HEK293T (cell line): ENCODE measurements around the gene ATP6V1G2.
A peak's percentile ranks its signal among the peaks of the same experiment; 100 is the strongest.
"Not testable (repeated sequence)": the region's sequence is repeated elsewhere in the genome, so short reads cannot be mapped to it uniquely, and the experiment has no call there.

ENCODE experiments used
- CTCF ChIA-PET: fragments of 350-600 bp; formaldehyde crosslinking; extraction: SDS; loops from one replicate; lab custom pipeline; 2021; ENCODE audit warnings: antibody characterized with exemption, inconsistent platforms; lab: Yijun Ruan, JAX
- POLR2A ChIA-PET: fragments of 350-600 bp; formaldehyde crosslinking; extraction: SDS; loops from one replicate; lab custom pipeline; 2020; ENCODE audit warnings: antibody characterized with exemption, inconsistent platforms; lab: Yijun Ruan, JAX
- DNase-seq: peaks from one replicate; pipeline ENCODE4 v3.0.0; 2012; ENCODE audit warnings: mixed read lengths; ENCODE audit errors: extremely low spot score
- ARNT ChIP-seq: fragments of 450-650 bp; IDR thresholded peaks from 2 replicates; pipeline ENCODE4 v1.6.1; 2017; ENCODE audit warnings: mild to moderate bottlenecking
- BHLHE40 ChIP-seq: fragments of 450-650 bp; IDR thresholded peaks from 2 replicates; pipeline ENCODE4 v1.6.1; 2016; ENCODE audit warnings: mild to moderate bottlenecking, moderate library complexity, borderline replicate concordance
- CTBP1 ChIP-seq: fragments of 450-650 bp; IDR thresholded peaks from 2 replicates; pipeline ENCODE4 v1.6.1; 2016; ENCODE audit warnings: borderline replicate concordance
- ELF4 ChIP-seq: fragments of 450-650 bp; IDR thresholded peaks from 2 replicates; pipeline ENCODE4 v1.6.1; 2017; ENCODE audit warnings: antibody characterized with exemption
- FOXA1 ChIP-seq: fragments of 450-650 bp; IDR thresholded peaks from 2 replicates; pipeline ENCODE4 v1.6.1; 2016; ENCODE audit warnings: mild to moderate bottlenecking
- FOXK2 ChIP-seq: fragments of 450-650 bp; IDR thresholded peaks from 2 replicates; pipeline ENCODE4 v1.6.1; 2016; ENCODE audit warnings: mild to moderate bottlenecking
- FOXM1 ChIP-seq: fragments of 450-650 bp; IDR thresholded peaks from 2 replicates; pipeline ENCODE4 v1.6.1; 2017; ENCODE audit warnings: mild to moderate bottlenecking, borderline replicate concordance
- HDGF ChIP-seq: fragments of 450-650 bp; IDR thresholded peaks from 2 replicates; pipeline ENCODE4 v1.6.1; 2017; ENCODE audit warnings: antibody characterized with exemption, borderline replicate concordance
- L3MBTL2 ChIP-seq: fragments of 450-650 bp; conservative IDR thresholded peaks from 2 replicates; pipeline ENCODE4 v1.6.1; 2016; ENCODE audit warnings: mild to moderate bottlenecking
- LEF1 ChIP-seq: fragments of 450-650 bp; IDR thresholded peaks from 2 replicates; pipeline ENCODE4 v1.6.1; 2017; ENCODE audit warnings: mild to moderate bottlenecking, borderline replicate concordance
- NFRKB ChIP-seq: fragments of 450-650 bp; IDR thresholded peaks from 2 replicates; pipeline ENCODE4 v1.6.1; 2016; ENCODE audit warnings: mild to moderate bottlenecking, moderate library complexity
- SP1 ChIP-seq: fragments of 450-650 bp; IDR thresholded peaks from 2 replicates; pipeline ENCODE4 v1.6.1; 2017
- SUZ12 ChIP-seq: fragments of 450-650 bp; IDR thresholded peaks from 2 replicates; pipeline ENCODE4 v1.6.1; 2016; ENCODE audit warnings: mild to moderate bottlenecking
- TARDBP ChIP-seq: fragments of 450-650 bp; IDR thresholded peaks from 2 replicates; pipeline ENCODE4 v1.6.1; 2016
- ZNF384 ChIP-seq: fragments of 450-650 bp; IDR thresholded peaks from 2 replicates; pipeline ENCODE4 v1.6.1; 2016
- TF ChIP-seq, protein P1 (sequence below): fragments of 450-650 bp; IDR thresholded peaks from 2 replicates; pipeline ENCODE4 v1.6.1; 2016

Gene ATP6V1G2

GRCh38 chr6:31510007-31510406 lies 36.4 kb downstream of the ATP6V1G2 start:
- CTCF ChIA-PET: no interaction called here
- POLR2A ChIA-PET: no interaction called here
- TF ChIP-seq, protein P1, sequence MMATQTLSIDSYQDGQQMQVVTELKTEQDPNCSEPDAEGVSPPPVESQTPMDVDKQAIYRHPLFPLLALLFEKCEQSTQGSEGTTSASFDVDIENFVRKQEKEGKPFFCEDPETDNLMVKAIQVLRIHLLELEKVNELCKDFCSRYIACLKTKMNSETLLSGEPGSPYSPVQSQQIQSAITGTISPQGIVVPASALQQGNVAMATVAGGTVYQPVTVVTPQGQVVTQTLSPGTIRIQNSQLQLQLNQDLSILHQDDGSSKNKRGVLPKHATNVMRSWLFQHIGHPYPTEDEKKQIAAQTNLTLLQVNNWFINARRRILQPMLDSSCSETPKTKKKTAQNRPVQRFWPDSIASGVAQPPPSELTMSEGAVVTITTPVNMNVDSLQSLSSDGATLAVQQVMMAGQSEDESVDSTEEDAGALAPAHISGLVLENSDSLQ: no peak
- no peak for TF ChIP-seq BHLHE40
- no peak for TF ChIP-seq SP1
- TF ChIP-seq NFRKB: no peak
- TF ChIP-seq CTBP1: no peak
- TF ChIP-seq FOXM1: no peak
- no peak for TF ChIP-seq HDGF
- TF ChIP-seq FOXK2: no peak
- no peak for TF ChIP-seq SUZ12
- TF ChIP-seq LEF1: no peak
- TF ChIP-seq L3MBTL2: no peak
- no peak for TF ChIP-seq TARDBP
- no peak for TF ChIP-seq ELF4
- DNase-seq: no peak

GRCh38 chr6:31509036-31509435 lies 37.4 kb downstream of the ATP6V1G2 start:
- POLR2A ChIA-PET, DNase-seq, CTCF ChIA-PET: not testable (repeated sequence)

DNA sequence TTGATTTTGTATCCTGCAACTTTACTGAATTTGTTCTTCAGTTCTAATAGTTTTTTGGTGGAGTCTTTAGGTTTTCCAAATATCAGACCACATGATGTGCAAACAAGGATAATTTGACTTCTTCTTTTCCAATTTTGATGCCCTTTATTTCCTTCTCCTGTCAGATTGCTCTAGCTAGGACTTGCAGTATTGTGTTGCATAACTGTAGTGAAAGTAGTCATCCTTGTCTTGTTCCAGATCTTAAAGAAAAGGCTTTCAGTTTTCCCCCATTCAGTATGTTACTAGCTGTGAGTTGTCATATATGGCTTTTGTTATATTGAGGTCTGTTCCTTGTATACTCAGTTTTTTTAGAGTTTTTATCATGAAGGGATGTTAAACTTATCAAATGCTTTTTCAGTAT lies 43.8 kb downstream of the ATP6V1G2 start:
- TF ChIP-seq HDGF: no peak
- no peak for TF ChIP-seq ARNT
- no peak for TF ChIP-seq ZNF384
- no peak for TF ChIP-seq TARDBP
- no peak for TF ChIP-seq FOXA1
- no peak for TF ChIP-seq ELF4
- TF ChIP-seq LEF1: no peak
- no peak for TF ChIP-seq FOXK2
- TF ChIP-seq, protein P1: no peak
- no peak for TF ChIP-seq NFRKB
- TF ChIP-seq CTBP1: no peak
- POLR2A ChIA-PET: interaction anchor here (1.5 kb wide), 1 partner anchor 39 kb away, joined by 6 read pairs; the partner anchor contains the start of gene DDX39B
- no peak for DNase-seq
- CTCF ChIA-PET: no interaction called here

- CTCF ChIA-PET, DNase-seq: not testable (repeated sequence)
- POLR2A ChIA-PET: interaction anchor here (1.4 kb wide), 1 partner anchor 42 kb away, joined by 5 read pairs; the partner anchor contains the start of gene DDX39B
These were observed 46.8 kb downstream of the ATP6V1G2 start for GRCh38 chr6:31499648-31500047.

- DNase-seq: no peak
- no peak for TF ChIP-seq HDGF
- POLR2A ChIA-PET: interaction anchor here (1.4 kb wide), 1 partner anchor 43 kb away, joined by 5 read pairs; the partner anchor contains the start of gene DDX39B
- CTCF ChIA-PET: no interaction called here
These were observed 47.7 kb downstream of the ATP6V1G2 start for GRCh38 chr6:31498748-31499147.

- peak; percentile 19 for DNase-seq
- TF ChIP-seq FOXA1: no peak
- peak; percentile 58; the same call in 1 of the 2 replicates for TF ChIP-seq ZNF384
- POLR2A ChIA-PET: interaction anchor here (0.9 to 5.2 kb wide), 3 partner anchors 30 to 44 kb away, joined by 3 to 74 read pairs (median 6); partner anchors contain the start of gene DDX39B
- CTCF ChIA-PET: interaction anchor here (0.6 kb wide), 1 partner anchor 287 kb away, joined by 6 read pairs; no protein-coding TSS in a partner anchor
These were observed 48.6 kb downstream of the ATP6V1G2 start, which contains the start of gene MICB for GRCh38 chr6:31497531-31498476. Gene MICB, plus strand, starts transcription at chr6:31498145. Its CDS starts 49 bp downstream, at chr6:31498194.

DNA sequence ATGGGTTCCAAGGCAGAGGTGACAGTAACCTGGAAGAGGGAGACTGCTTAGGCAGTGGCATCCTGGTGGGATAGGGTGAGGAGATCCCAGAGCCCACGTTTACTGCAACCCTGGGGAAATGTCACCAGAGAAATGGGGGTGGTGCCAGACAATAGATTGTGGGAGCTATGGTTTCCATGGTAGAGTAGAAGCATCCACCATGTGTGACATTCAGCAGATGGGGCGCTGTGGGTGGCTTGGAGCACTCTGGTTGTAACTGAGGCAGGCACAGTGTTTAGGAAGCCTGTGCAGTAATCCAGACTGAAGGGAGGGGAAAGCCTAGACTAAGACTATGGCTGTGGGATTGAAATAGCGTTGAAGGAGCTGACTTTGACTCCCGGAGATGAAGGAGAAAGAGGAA lies 49.6 kb downstream of the ATP6V1G2 start:
- POLR2A ChIA-PET: interaction anchor here (1.5 to 5.2 kb wide), 2 partner anchors 33 to 45 kb away, joined by 6 to 74 read pairs; partner anchors contain the start of gene DDX39B
- CTCF ChIA-PET, DNase-seq: not testable (repeated sequence)

DNA sequence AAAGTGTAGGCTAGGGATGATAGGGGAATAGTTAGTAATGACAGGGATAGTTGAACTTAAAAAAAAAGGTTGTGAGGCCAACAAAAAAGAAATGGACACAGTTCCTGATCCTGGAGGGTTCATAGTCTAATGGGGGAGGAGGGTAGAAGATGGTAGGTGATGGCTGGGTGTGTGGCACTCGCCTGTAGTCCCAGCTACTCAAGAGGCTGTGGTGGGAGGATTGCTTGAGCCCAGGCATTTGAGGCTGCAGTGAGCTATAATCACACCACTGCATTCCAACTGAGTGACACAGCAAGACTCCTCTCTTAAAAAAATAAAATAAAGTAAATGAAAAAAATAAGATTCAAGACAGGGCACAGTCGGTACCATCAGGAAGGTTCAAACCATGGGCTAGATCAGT lies 50.8 kb downstream of the ATP6V1G2 start:
- CTCF ChIA-PET: interaction anchor here (0.9 to 1.4 kb wide), 3 partner anchors 85 to 103 kb away, joined by 3 to 5 read pairs (median 4); no protein-coding TSS in a partner anchor
- TF ChIP-seq LEF1: no peak
- no peak for TF ChIP-seq L3MBTL2
- POLR2A ChIA-PET: interaction anchor here (0.7 to 5.2 kb wide), 7 partner anchors 34 to 103 kb away, joined by 3 to 74 read pairs (median 6); partner anchors contain the start of genes ATP6V1G2, DDX39B and NFKBIL1
- no peak for DNase-seq
